Measurements from ENCODE around the gene CNIH4. TPM values are rescaled to one million over a fixed set of nuclear protein-coding genes. Genes with fewer than 3 reads are reported as not detected.
A peak's percentile ranks its signal among the peaks of the same experiment; 100 is the strongest.

CNIH4 gene
- total RNA-seq, 1 donor from 2014 or later = 52.7 TPM

DNA sequence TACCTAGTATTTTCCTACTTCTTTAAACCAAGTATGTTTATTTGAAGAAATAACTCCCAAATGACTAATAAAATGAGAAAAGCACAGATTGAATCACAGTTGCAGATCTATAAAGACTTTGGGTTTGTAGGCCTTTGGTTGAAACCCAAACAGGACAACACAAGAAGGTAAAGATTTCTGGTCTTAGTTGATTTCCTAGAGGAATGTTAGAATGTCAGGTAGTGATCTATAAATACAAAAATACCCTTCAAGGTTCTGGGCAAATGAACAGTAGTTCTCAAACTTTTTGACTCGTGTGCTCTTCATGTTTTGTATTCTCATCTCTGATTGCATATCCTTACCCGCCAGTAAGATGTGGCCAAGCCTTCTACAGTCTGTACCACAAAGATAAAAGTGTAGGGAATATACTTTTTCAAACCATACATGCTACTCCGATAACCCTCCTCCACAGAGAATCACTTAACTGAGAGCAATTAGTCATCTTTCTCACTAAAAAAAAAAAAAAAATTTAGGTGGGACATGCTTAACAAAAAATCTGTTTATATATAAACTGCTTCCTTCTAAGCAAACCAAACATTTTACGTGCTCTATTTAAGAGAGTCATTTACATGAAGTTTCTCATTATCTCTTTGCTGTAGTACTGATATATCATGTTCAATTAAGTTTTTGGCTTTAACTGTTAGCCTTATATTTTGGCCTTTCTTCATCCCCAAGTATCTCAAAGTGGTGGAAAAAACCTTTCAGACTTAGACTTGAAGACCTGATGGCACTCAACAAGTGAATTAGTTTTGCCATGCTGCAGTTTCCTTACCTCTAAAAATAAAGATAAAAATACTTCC, 36.0 kb downstream of the CNIH4 start:
- no peak for DNase-seq (ENCODE audit: low spot score)
- Mint-ChIP-seq H3K9me3 (ENCODE audit: low read depth) (no peaks in the 10 kb centered on the region), H3K4me3 (ENCODE audit: unreplicated experiment) (no peak overlapping the region), H3K36me3 (ENCODE audit: low read depth) (peaks cover 43% of the 10 kb centered on the region), H3K4me1 (ENCODE audit: low read depth) (peaks cover 10% of the 10 kb centered on the region), H3K27me3 (ENCODE audit: low read depth) (no peaks in the 10 kb centered on the region), H3K27ac (ENCODE audit: unreplicated experiment) (no peak overlapping the region)
- TF ChIP-seq, protein P1, sequence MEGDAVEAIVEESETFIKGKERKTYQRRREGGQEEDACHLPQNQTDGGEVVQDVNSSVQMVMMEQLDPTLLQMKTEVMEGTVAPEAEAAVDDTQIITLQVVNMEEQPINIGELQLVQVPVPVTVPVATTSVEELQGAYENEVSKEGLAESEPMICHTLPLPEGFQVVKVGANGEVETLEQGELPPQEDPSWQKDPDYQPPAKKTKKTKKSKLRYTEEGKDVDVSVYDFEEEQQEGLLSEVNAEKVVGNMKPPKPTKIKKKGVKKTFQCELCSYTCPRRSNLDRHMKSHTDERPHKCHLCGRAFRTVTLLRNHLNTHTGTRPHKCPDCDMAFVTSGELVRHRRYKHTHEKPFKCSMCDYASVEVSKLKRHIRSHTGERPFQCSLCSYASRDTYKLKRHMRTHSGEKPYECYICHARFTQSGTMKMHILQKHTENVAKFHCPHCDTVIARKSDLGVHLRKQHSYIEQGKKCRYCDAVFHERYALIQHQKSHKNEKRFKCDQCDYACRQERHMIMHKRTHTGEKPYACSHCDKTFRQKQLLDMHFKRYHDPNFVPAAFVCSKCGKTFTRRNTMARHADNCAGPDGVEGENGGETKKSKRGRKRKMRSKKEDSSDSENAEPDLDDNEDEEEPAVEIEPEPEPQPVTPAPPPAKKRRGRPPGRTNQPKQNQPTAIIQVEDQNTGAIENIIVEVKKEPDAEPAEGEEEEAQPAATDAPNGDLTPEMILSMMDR (IDR thresholded peaks at IDR 0.05) = no peak

DNA sequence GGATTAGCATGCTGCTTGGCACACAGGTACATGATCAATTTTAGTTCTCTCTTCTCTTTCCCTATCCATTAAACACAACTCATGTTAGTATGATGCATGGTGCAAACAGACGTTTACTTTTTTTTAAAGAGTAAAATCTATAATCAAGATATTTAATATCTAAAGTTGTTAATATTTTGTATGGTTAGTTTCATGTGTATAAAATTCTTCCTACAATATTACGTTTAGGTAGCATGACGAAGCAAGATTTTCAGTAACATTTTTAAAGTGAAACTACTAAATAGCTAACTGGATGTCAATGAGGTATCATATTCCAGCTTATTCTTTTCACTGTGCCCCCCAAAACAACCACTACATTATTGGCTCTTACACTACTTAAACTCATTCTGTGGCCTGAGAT, 36.6 kb downstream of the CNIH4 start:
- Mint-ChIP-seq H3K4me1 (ENCODE audit: low read depth) (peaks cover 4% of the 10 kb centered on the region), H3K27ac (ENCODE audit: unreplicated experiment) (peak overlapping the region; percentile 41), H3K4me3 (ENCODE audit: unreplicated experiment) (no peak overlapping the region), H3K36me3 (ENCODE audit: low read depth) (peaks cover 47% of the 10 kb centered on the region), H3K27me3 (ENCODE audit: low read depth) (no peaks in the 10 kb centered on the region), H3K9me3 (ENCODE audit: low read depth) (no peaks in the 10 kb centered on the region)
- DNase-seq (ENCODE audit: low spot score) = no peak
- TF ChIP-seq, protein P1 (IDR thresholded peaks at IDR 0.05) = no peak

DNA sequence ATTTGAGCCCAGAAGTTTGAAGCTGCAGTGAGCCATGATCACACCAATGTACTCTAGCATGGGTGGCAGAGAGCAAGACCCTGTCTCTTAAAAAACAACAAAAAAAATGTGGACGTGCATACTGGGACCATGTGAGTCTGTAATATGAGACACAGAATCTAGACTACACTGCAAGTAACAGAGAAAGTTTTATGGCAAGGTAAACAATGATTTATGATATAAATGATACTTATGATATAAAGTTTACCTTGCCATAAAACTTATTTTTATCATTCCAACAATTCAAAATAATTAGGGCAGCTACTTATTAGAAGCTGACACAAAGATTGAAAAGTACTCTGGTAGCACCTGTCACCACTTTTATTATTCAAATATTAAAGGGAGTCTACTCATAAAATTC, 43.2 kb downstream of the CNIH4 start:
- Mint-ChIP-seq H3K4me1 (ENCODE audit: low read depth) (no peaks in the 10 kb centered on the region), H3K36me3 (ENCODE audit: low read depth) (peaks cover 40% of the 10 kb centered on the region)
- TF ChIP-seq, protein P1 (IDR thresholded peaks at IDR 0.05) = no peak

DNA sequence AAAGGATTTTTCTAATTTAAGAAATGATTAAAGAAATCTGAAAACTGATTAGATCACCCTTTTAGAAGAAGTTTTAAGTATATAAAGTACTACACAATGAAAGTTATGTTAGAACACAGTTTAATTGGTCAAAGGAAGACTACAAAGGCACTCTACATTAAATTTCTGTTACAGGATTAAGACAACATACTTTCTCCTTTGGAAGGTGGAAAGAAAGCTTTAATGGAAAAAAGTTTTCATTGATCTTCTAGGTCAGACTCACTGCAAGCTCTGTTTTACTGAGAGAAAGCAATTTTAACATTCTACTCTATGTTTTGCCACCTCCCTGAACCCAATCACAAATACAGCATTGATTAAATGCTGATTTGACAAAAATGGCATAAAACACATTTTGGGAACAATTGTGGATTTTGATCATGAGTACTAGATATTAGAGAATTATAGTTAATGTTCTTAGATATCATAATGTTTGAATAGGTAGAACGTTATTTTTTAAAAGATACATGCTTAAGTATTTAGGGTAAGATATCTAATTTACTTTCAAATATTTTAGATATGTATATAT, 45.9 kb downstream of the CNIH4 start:
- Mint-ChIP-seq H3K27me3 (ENCODE audit: low read depth) (no peaks in the 10 kb centered on the region), H3K36me3 (ENCODE audit: low read depth) (peaks cover 38% of the 10 kb centered on the region), H3K4me1 (ENCODE audit: low read depth) (peaks cover 17% of the 10 kb centered on the region), H3K4me3 (ENCODE audit: unreplicated experiment) (no peak overlapping the region), H3K9me3 (ENCODE audit: low read depth) (no peaks in the 10 kb centered on the region), H3K27ac (ENCODE audit: unreplicated experiment) (no peak overlapping the region)
- DNase-seq (ENCODE audit: low spot score) = no peak
- TF ChIP-seq, protein P1 (IDR thresholded peaks at IDR 0.05) = no peak

More for the DNA sequence above, 43.2 kb downstream of the CNIH4 start:
- Mint-ChIP-seq H3K4me3 (ENCODE audit: unreplicated experiment) (no peak overlapping the region), H3K27ac (ENCODE audit: unreplicated experiment) (no peak overlapping the region), H3K9me3 (ENCODE audit: low read depth) (no peaks in the 10 kb centered on the region), H3K27me3 (ENCODE audit: low read depth) (no peaks in the 10 kb centered on the region)
- DNase-seq (ENCODE audit: low spot score) = no peak

DNA sequence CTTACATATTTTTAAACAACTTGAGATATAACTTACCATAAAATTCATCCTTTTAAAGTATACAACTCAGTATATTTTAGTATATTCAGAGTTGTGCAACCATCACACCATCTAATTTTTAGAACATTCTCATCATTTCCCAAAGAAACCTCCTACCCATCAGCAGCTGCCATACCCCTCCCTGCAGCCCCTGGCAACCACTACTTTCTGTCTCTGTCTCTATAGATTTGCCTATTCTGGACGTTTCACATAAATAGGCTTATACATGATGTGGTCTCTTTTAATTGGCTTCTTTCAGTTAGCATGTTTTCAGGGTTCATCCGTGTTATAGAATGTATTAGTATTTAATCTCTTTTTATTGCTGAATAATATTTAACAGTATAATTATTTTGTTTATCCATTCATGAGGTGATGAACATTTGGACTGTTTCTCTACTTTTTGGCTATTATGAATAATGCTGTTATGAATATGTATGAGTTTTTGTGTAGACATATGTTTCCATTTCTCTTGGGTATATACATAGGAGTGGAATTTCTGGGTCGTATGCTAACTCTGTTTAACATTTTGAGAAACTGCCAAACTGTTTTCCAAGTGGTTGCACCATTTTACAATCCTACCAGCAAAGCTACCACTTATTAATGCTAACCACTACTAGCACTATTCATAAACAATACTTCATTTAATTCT, 48.4 kb downstream of the CNIH4 start:
- Mint-ChIP-seq H3K36me3 (ENCODE audit: low read depth) (peaks cover 25% of the 10 kb centered on the region), H3K27ac (ENCODE audit: unreplicated experiment) (no peak overlapping the region), H3K27me3 (ENCODE audit: low read depth) (no peaks in the 10 kb centered on the region)

More for the DNA sequence above, 48.4 kb downstream of the CNIH4 start:
- TF ChIP-seq, protein P1 (IDR thresholded peaks at IDR 0.05) = no peak
- H3K4me3 Mint-ChIP-seq (ENCODE audit: unreplicated experiment) = no peak overlapping the region
- H3K9me3 Mint-ChIP-seq (ENCODE audit: low read depth) = no peaks in the 10 kb centered on the region
- H3K4me1 Mint-ChIP-seq (ENCODE audit: low read depth) = peaks cover 30% of the 10 kb centered on the region
- no peak for DNase-seq (ENCODE audit: low spot score)
